Measurements from ENCODE around the gene PLXNB1. TPM values are rescaled to one million over a fixed set of nuclear protein-coding genes. Genes with fewer than 3 reads are reported as not detected.

The PLXNB1 gene
- total RNA-seq, 1 donor from 2014 or later = 211 TPM

DNA sequence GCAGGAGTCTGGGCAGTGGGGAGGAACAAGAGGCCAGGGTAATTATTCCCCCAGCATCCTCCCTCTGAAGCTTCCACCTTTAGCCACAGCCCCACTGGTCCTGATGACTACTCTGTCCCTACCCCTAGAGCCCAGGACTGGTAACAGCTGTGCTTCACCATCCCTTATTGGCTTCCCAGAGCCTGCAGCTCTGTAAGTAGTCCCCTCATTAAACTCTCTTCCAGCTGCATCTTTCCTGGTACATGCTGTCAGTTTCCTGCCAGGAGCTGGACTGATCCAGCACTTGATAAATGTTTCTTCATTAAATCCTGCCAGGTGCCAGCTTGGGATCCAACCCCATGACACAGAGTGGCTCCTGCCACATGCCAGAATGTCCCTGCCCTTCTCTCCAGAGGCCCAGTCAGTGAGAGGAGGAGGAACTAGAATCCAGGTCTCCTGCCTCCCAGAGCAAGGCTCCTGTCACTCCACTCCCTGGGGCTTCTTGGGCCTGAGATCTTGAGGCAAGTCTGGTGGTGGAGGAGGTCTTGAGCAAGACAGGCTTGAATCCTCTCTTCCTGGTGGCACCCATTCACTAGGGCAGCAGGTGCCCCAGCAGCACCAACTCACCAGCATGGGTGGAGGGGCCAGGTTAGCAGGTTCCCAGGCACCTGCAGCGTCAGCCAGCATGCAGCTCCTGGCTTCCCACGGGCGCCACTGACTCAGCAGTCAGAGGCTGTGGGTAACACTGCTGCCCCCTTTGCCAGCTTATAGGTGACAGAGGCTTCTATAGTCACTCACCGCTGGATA, 30.3 kb downstream of the PLXNB1 start:
- H3K36me3 Mint-ChIP-seq = peaks cover 6% of the 10 kb centered on the region
- peaks cover 11% of the 10 kb centered on the region for H3K27me3 Mint-ChIP-seq (ENCODE audit: low read depth)
- no peaks in the 10 kb centered on the region for H3K9me3 Mint-ChIP-seq
- no peaks in the 10 kb centered on the region for H3K4me1 Mint-ChIP-seq
- H3K27ac Mint-ChIP-seq = no peak overlapping the region
- H3K4me3 Mint-ChIP-seq = no peak overlapping the region
- TF ChIP-seq, protein P1, sequence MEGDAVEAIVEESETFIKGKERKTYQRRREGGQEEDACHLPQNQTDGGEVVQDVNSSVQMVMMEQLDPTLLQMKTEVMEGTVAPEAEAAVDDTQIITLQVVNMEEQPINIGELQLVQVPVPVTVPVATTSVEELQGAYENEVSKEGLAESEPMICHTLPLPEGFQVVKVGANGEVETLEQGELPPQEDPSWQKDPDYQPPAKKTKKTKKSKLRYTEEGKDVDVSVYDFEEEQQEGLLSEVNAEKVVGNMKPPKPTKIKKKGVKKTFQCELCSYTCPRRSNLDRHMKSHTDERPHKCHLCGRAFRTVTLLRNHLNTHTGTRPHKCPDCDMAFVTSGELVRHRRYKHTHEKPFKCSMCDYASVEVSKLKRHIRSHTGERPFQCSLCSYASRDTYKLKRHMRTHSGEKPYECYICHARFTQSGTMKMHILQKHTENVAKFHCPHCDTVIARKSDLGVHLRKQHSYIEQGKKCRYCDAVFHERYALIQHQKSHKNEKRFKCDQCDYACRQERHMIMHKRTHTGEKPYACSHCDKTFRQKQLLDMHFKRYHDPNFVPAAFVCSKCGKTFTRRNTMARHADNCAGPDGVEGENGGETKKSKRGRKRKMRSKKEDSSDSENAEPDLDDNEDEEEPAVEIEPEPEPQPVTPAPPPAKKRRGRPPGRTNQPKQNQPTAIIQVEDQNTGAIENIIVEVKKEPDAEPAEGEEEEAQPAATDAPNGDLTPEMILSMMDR (IDR thresholded peaks at IDR 0.05; ENCODE audit: unreplicated experiment) = no peak
- no peak for DNase-seq (ENCODE audit: low spot score in 2 of 2, unreplicated experiment in 2 of 2)

DNA sequence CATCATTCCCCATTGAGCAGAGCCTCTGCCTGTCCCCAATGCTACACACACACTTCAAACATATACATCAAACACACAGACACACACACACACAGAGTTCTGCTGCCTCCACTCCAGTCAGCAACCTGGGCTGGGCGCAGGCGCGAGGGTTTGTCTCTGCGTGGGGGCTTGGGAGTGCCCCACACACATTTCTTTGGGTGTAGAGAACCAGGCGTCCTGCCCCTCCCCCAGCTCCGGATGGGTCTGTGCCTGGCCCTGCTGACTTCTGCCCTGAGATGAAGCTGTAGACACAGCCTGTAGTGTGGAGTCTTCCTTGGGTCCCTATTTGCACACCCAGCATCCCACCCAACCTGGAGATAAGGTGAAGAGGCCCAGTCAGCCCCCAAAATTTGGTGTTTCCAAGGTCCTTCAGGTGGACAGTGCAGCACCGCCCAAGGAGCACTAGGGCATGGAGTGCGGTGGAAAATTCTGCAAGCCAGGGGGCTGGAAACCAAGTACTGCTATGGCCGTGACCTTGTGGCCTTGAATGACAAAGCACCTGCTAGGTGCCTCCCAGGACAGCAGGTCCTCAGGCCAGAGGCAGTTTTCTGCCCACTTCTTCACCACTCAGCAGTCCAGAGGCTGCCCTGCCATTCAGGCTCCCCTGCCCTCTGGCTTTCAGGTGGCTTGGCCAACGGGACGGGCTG, 31.0 kb downstream of the PLXNB1 start:
- Mint-ChIP-seq H3K4me1 (no peaks in the 10 kb centered on the region), H3K4me3 (no peak overlapping the region), H3K27ac (no peak overlapping the region), H3K27me3 (ENCODE audit: low read depth) (peaks cover 11% of the 10 kb centered on the region), H3K36me3 (peaks cover 6% of the 10 kb centered on the region), H3K9me3 (no peaks in the 10 kb centered on the region)
- DNase-seq (ENCODE audit: low spot score in 2 of 2, unreplicated experiment in 2 of 2) = peak in 1 of 2 experiments; percentile 36
- TF ChIP-seq, protein P1 (IDR thresholded peaks at IDR 0.05; ENCODE audit: unreplicated experiment) = no peak

DNA sequence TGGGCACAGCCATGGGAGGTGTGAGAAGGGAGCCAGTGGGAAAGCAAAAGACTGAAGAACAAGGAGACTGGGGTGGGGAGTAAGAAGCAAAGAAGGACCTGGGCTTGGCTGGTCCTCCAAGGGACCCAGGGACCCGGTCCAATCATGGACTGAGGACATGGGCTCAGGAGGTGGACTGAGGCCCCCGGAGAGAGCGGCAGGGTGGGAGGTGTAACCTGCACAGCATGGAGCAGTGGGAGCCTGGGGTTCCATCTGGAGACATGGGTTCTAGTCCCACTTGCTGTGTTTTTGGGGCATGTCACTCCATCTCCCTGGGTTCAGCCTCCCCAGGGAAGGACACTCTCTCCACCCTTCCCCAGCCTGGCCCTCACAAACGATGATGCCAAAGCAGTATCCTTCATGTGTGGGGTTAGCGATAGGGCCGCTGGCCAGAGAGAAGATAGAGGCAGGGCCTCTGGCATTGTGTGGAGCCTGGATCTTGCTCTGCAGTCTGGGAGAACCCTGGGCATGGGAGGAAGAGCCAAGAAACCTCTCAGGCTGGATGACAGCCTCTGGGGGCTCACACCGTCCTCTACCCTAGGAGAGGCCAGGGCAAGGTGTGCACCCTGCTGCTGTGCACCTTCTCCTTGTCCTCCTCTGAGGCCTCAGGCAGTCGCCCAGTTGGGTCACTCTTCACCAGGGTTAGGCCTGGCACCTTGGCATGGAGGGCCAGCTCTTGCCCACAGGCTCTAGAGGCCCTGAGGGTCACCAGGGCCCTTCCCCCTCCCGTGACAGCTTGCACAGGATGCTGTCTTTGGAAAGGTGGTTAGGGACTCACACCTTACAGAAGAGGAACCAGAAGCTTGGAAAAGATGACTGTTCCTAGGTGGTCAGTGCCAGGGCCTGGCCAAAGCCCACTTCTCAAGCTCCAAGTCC, 31.9 kb downstream of the PLXNB1 start:
- Mint-ChIP-seq H3K27ac (no peak overlapping the region), H3K4me3 (no peak overlapping the region), H3K27me3 (ENCODE audit: low read depth) (peaks cover 13% of the 10 kb centered on the region), H3K9me3 (no peaks in the 10 kb centered on the region), H3K36me3 (peaks cover 5% of the 10 kb centered on the region), H3K4me1 (no peaks in the 10 kb centered on the region)
- TF ChIP-seq, protein P1 (IDR thresholded peaks at IDR 0.05; ENCODE audit: unreplicated experiment) = no peak
- no peak for DNase-seq (ENCODE audit: low spot score in 2 of 2, unreplicated experiment in 2 of 2)

DNA sequence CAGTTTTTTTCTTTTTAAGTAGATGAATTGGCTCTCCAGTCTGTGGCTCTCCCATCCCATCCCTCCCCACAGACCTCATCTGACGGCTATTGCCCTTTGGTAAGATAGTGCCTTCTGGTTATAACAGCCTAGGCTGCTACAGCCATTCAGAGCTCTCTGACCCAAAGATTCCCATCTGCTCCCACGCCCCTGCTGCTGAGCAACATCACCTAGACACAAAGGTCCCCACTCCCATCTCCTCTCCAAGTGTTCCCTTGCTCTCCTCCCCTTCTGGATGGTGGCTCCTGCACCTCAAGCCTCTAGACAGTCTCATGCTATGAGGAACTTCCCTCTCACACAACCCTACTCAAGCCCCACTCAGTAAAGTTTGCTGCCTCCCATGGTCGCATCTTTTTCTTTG, 34.2 kb downstream of the PLXNB1 start:
- Mint-ChIP-seq H3K9me3 (peaks cover 5% of the 10 kb centered on the region), H3K27ac (no peak overlapping the region)

DNA sequence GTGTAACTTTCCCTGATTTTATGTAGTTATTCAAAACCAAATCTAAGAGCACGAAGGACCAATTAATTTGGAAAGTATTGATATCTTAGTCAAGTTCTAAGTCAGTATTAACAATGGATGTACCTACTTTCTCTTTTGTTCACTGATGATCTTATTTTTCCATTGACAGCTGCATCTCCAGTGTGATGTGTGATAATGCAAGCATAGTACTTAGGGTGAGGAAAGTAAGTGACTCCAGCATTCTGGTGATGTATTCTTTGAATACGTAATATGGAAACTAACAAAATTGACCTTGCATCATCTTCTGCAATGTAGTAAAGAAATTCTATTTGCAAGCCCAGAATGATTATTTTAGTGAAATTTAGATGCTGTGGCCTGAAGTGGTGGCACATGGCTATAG, 35.5 kb downstream of the PLXNB1 start:
- peaks cover 24% of the 10 kb centered on the region for H3K27me3 Mint-ChIP-seq (ENCODE audit: low read depth)
- TF ChIP-seq, protein P1 (IDR thresholded peaks at IDR 0.05; ENCODE audit: unreplicated experiment) = no peak

More for the DNA sequence above, 34.2 kb downstream of the PLXNB1 start:
- peaks cover 23% of the 10 kb centered on the region for H3K27me3 Mint-ChIP-seq (ENCODE audit: low read depth)
- DNase-seq (ENCODE audit: low spot score in 2 of 2, unreplicated experiment in 2 of 2) = no peak
- no peaks in the 10 kb centered on the region for H3K4me1 Mint-ChIP-seq
- peaks cover 1% of the 10 kb centered on the region for H3K36me3 Mint-ChIP-seq
- TF ChIP-seq, protein P1 (IDR thresholded peaks at IDR 0.05; ENCODE audit: unreplicated experiment) = no peak
- no peak overlapping the region for H3K4me3 Mint-ChIP-seq

More for the DNA sequence above, 35.5 kb downstream of the PLXNB1 start:
- Mint-ChIP-seq H3K4me1 (no peaks in the 10 kb centered on the region), H3K27ac (no peak overlapping the region), H3K36me3 (no peaks in the 10 kb centered on the region), H3K9me3 (peaks cover 5% of the 10 kb centered on the region), H3K4me3 (no peak overlapping the region)
- DNase-seq (ENCODE audit: low spot score in 2 of 2, unreplicated experiment in 2 of 2) = no peak
